Liver (tissue), 9 donors: ENCODE results near the gene LAMC2. TPM values are rescaled to one million over a fixed set of nuclear protein-coding genes. Genes with fewer than 3 reads are reported as not detected.

ENCODE experiments used
- DNase-seq: peaks from one replicate; pipeline ENCODE4 v3.0.0-alpha.2; 2017; ENCODE audit warnings: low spot score
- H3K27ac ChIP-seq, 2 donors: one replicate each; pipeline ENCODE4 v1.7.0; 2013; ENCODE audit warnings: inconsistent platforms in 2 of 2, low read length in 2 of 2, control low read depth in 1 of 2, low read depth in 1 of 2, mild to moderate bottlenecking in 1 of 2
- H3K27me3 ChIP-seq, 4 donors: one replicate each; pipeline versions ENCODE4 v1.6.1 to v1.7.0; 2013; ENCODE audit warnings: low read length in 3 of 4, inconsistent platforms in 1 of 4, mild to moderate bottlenecking in 1 of 4, moderate library complexity in 1 of 4; ENCODE audit not compliant: control insufficient read depth in 4 of 4, insufficient read depth in 4 of 4
- H3K36me3 ChIP-seq, 4 donors: one replicate each; pipeline versions ENCODE4 v1.6.1 to v1.7.0; 2013; ENCODE audit warnings: low read length in 3 of 4, mild to moderate bottlenecking in 3 of 4, low read depth in 1 of 4, moderate library complexity in 1 of 4; ENCODE audit not compliant: control insufficient read depth in 4 of 4, insufficient read depth in 3 of 4
- H3K4me1 ChIP-seq, 4 donors: one replicate each; pipeline versions ENCODE4 v1.6.1 to v1.7.0; 2013; ENCODE audit warnings: low read length in 3 of 4, mild to moderate bottlenecking in 3 of 4, moderate library complexity in 1 of 4; ENCODE audit not compliant: control insufficient read depth in 4 of 4, insufficient read depth in 4 of 4
- H3K4me3 ChIP-seq, 3 donors: one replicate each; pipeline versions ENCODE4 v1.6.1 to v1.7.0; 2013; ENCODE audit warnings: low read length in 3 of 3, control low read depth in 1 of 3, low read depth in 1 of 3, mild to moderate bottlenecking in 1 of 3
- H3K9ac ChIP-seq, 2 donors: one replicate each; pipeline ENCODE4 v1.7.0; 2013; ENCODE audit warnings: low read length in 2 of 2, mild to moderate bottlenecking in 2 of 2, moderate library complexity in 2 of 2, control low read depth in 1 of 2, low read depth in 1 of 2
- H3K9me3 ChIP-seq, 4 donors: one replicate each; pipeline versions ENCODE4 v1.6.1 to v1.7.0; 2013; ENCODE audit warnings: low read length in 3 of 4; ENCODE audit not compliant: control insufficient read depth in 4 of 4
- CTCF ChIP-seq: fragments of 150-350 bp; IDR thresholded peaks from 2 replicates; pipeline ENCODE4 v1.5.1; 2017; ENCODE audit warnings: improper control_type of control experiment, low read depth, low read length; ENCODE audit not compliant: missing input control
- EGR1 ChIP-seq, 2 donors: IDR thresholded peaks; 2 replicates each; pipeline ENCODE4 v1.6.1; 2016 to 2018; ENCODE audit warnings: antibody characterized with exemption in 2 of 2, low read depth in 2 of 2
- FOXA1 ChIP-seq: IDR thresholded peaks from 2 replicates; pipeline ENCODE4 v1.6.1; 2016; ENCODE audit warnings: antibody characterized with exemption
- FOXA2 ChIP-seq: IDR thresholded peaks from 2 replicates; pipeline ENCODE4 v1.6.1; 2016; ENCODE audit warnings: antibody characterized with exemption
- HNF4A ChIP-seq, 2 donors: conservative IDR thresholded peaks; 2 replicates each; pipeline ENCODE4 v1.6.1; 2016; ENCODE audit warnings: antibody characterized with exemption in 2 of 2, mild to moderate bottlenecking in 2 of 2
- HNF4G ChIP-seq: IDR thresholded peaks from 2 replicates; pipeline ENCODE4 v1.6.1; 2016; ENCODE audit warnings: antibody characterized with exemption
- JUND ChIP-seq, 2 donors: IDR thresholded peaks; 2 replicates each; pipeline ENCODE4 v1.6.1; 2016; ENCODE audit warnings: antibody characterized with exemption in 2 of 2
- MAX ChIP-seq: IDR thresholded peaks from 2 replicates; pipeline ENCODE4 v1.6.1; 2016; ENCODE audit warnings: antibody characterized with exemption
- NR2F2 ChIP-seq: IDR thresholded peaks from 2 replicates; pipeline ENCODE4 v1.6.1; 2016; ENCODE audit warnings: antibody characterized with exemption
- RAD21 ChIP-seq, 2 donors: IDR thresholded peaks; 2 replicates each; pipeline ENCODE4 v1.6.1; 2016; ENCODE audit warnings: antibody characterized with exemption in 2 of 2, mild to moderate bottlenecking in 2 of 2
- REST ChIP-seq: IDR thresholded peaks from 2 replicates; pipeline ENCODE4 v1.6.1; 2016; ENCODE audit warnings: antibody characterized with exemption, mild to moderate bottlenecking
- RXRA ChIP-seq, 2 donors: IDR thresholded peaks; 2 replicates each; pipeline ENCODE4 v1.6.1; 2017 to 2018; ENCODE audit warnings: antibody characterized with exemption in 2 of 2, mild to moderate bottlenecking in 1 of 2
- YY1 ChIP-seq: IDR thresholded peaks from 2 replicates; pipeline ENCODE4 v1.6.1; 2016; ENCODE audit warnings: antibody characterized with exemption, mild to moderate bottlenecking
- ZBTB33 ChIP-seq: IDR thresholded peaks from 2 replicates; pipeline ENCODE4 v1.6.1; 2016; ENCODE audit warnings: antibody characterized with exemption
- WGBS: extraction: QIAGEN DNeasy Blood & Tissue Kit; methylation state at CpG from one replicate; pipeline ENCODE4 v1.1.7; 2013; 5-methylcytosine and 5-hydroxymethylcytosine counted together
- polyA plus RNA-seq, 2 donors: library from polyadenylated mRNA; stranded (reverse) in 1 of 2; unstranded in 1 of 2; fragments of 200-250 nt in 1 of 2; fragments of >200 nt in 1 of 2; fragmentation: Nextera tagmentation in 1 of 2; extraction: Ambion mirVana in 1 of 2; gene quantifications; one replicate each; pipeline versions ENCODE4 v1.2.1 to v1.2.3, GENCODE V29; 2013 to 2015
- total RNA-seq, 2 donors: library from RNA; depleted of rRNA; stranded (reverse); fragments of >200 nt; gene quantifications; one replicate each; pipeline ENCODE4 v1.2.3, GENCODE V29; 2014
- donor health status: healthy.
- donor health status: healthy.
- donor health status: healthy.
- donor health status: healthy.
- donor health status: healthy.

LAMC2 gene
- total and polyA plus RNA-seq, 4 donors, result 0.05 to 0.42 (median 0.16) TPM

GRCh38 chr1:183275322-183275721 is 89.3 kb downstream of the LAMC2 start:
- no peak for TF ChIP-seq MAX
- TF ChIP-seq RAD21 (IDR thresholded peaks at IDR 0.05), result no peak
- no peak for TF ChIP-seq HNF4A (conservative IDR thresholded peaks at IDR 0.05)
- no peak for TF ChIP-seq RXRA (IDR thresholded peaks at IDR 0.05)
- no peak for TF ChIP-seq FOXA1
- TF ChIP-seq NR2F2, result no peak
- TF ChIP-seq JUND (IDR thresholded peaks at IDR 0.05), result no peak
- no peak for TF ChIP-seq FOXA2
- no peak for TF ChIP-seq YY1
- Histone ChIP-seq H3K36me3 (no peaks in the 10 kb centered on the region), H3K9me3 (no peaks in the 10 kb centered on the region), H3K4me1 (no peaks in the 10 kb centered on the region), H3K27me3 (no peaks in the 10 kb centered on the region), H3K9ac (no peak overlapping the region), H3K27ac (no peak overlapping the region), H3K4me3 (no peak overlapping the region)
- WGBS, result 85% methylated on average over 3 of the region's 3 CpGs
- no peak for DNase-seq

- no peaks in the 10 kb centered on the region for H3K9me3 ChIP-seq
- 94% methylated on average over 9 of the region's 9 CpGs for WGBS
- H3K27me3 ChIP-seq, result no peaks in the 10 kb centered on the region
- no peaks in the 10 kb centered on the region for H3K36me3 ChIP-seq
- no peak for TF ChIP-seq JUND (IDR thresholded peaks at IDR 0.05)
- TF ChIP-seq REST, result no peak
- no peak for TF ChIP-seq CTCF
- no peak for TF ChIP-seq ZBTB33
- no peak for TF ChIP-seq MAX
- no peak for TF ChIP-seq HNF4G
- TF ChIP-seq EGR1 (IDR thresholded peaks at IDR 0.05; ENCODE audit: low read depth in 2 of 2), result no peak
- H3K27ac ChIP-seq, result no peak overlapping the region
- no peak overlapping the region for H3K9ac ChIP-seq
- no peak for DNase-seq
- no peak overlapping the region for H3K4me3 ChIP-seq
- no peaks in the 10 kb centered on the region for H3K4me1 ChIP-seq
These were observed 90.5 kb downstream of the LAMC2 start for GRCh38 chr1:183276386-183277080.
